GM12864 (cell line): ENCODE data around the gene MROH9.
"Not testable (repeated sequence)": the region's sequence is repeated elsewhere in the genome, so short reads cannot be mapped to it uniquely, and the experiment has no call there.

Experiments used
- DNase-seq: peaks from one replicate; pipeline ENCODE4 v3.0.0-alpha.2; 2011; ENCODE audit warnings: low read depth
- H3K4me3 ChIP-seq: 2 replicates; pipeline ENCODE4 v1.5.1; 2011; ENCODE audit warnings: mild to moderate bottlenecking, low read depth, low read length, control low read depth
- TF ChIP-seq, protein P1 (sequence below): IDR thresholded peaks from 2 replicates; pipeline ENCODE4 v1.5.1; 2011; ENCODE audit warnings: low read depth, mild to moderate bottlenecking, moderate library complexity, low read length, control low read depth, inconsistent platforms; ENCODE audit errors: missing control alignments

MROH9 gene

DNA sequence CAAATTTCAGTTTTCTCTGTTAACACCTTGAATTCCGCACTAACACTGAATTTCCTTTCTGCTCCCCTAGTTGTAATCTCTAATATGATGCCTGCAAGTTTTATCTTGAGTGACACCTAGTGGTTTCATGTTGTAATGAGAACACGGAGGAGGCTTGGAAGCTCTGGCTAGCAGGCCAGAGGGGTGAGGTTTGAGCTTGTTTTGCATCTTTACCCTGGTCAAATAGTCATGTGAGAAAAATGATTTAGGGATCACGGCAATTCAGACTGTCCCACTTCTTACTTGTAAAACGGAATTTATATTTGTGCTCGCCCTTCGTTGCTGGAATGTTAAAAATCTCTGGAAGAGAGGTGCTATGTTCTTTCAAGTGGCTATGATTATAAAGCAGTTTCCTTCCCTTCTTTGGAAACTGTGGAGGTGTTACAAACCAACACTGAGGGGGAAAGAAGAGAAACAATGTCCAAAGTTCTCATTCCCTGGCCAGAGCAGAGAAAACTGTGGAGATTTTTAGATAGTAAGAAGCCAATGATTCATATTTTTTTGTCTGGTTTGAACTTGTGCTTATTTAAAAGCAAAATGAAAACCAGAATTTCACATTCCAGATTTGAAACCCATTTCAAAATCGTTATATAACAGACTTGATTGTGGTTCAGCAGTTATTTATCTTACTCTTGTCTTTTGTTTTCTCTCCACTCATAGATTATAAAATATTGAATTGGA lies 5.3 kb upstream of the MROH9 start:
- DNase-seq = no peak
- TF ChIP-seq, protein P1, sequence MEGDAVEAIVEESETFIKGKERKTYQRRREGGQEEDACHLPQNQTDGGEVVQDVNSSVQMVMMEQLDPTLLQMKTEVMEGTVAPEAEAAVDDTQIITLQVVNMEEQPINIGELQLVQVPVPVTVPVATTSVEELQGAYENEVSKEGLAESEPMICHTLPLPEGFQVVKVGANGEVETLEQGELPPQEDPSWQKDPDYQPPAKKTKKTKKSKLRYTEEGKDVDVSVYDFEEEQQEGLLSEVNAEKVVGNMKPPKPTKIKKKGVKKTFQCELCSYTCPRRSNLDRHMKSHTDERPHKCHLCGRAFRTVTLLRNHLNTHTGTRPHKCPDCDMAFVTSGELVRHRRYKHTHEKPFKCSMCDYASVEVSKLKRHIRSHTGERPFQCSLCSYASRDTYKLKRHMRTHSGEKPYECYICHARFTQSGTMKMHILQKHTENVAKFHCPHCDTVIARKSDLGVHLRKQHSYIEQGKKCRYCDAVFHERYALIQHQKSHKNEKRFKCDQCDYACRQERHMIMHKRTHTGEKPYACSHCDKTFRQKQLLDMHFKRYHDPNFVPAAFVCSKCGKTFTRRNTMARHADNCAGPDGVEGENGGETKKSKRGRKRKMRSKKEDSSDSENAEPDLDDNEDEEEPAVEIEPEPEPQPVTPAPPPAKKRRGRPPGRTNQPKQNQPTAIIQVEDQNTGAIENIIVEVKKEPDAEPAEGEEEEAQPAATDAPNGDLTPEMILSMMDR = peak; percentile 71
- no peak overlapping the region for H3K4me3 ChIP-seq

DNA sequence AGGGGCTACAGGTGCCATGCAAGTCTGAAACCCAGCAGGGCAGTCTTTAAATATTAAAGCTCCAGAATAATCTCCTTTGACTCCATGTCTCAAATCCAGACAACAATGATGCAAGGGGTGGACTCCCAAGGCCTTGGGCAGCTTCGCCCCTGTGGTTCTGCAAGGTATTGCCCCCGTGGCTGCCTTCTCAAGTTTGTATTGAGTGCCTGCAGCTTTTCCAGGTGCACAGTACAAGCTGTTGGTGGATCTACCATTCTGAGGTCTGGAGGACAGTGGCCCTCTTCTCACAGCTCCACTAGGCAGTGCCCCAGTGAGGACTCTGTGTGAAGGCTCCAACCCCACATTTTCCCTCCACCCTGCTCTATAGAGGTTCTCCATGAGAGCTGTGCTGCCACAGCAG lies 3.7 kb upstream of the MROH9 start:
- no peak overlapping the region for H3K4me3 ChIP-seq
- TF ChIP-seq, protein P1 = no peak
- DNase-seq = no peak

DNA sequence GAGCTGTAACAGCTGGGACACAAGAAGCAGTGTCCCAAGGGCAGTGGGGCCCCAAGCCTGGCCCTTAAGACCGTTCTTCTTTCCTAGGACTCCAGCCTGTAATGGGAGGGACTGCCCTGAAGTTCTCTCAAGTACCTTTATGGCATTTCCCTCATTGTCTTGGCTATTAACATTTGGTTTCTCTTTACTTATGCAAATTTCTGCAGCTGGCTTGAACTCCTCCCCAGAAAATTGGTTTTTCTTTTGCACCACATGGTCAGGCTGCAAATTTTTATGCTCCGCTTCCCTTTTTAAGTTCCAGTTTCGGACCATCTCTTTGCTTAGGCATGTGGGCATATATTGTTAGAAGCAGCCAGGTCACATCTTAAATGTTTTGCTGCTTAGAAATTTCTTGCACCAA lies 3.1 kb upstream of the MROH9 start:
- no peak overlapping the region for H3K4me3 ChIP-seq
- DNase-seq = peak; percentile 44
- TF ChIP-seq, protein P1 = no peak

GRCh38 chr1:170938281-170938680 lies 2.9 kb downstream of the MROH9 start:
- TF ChIP-seq, protein P1 = no peak
- no peak for DNase-seq
- no peak overlapping the region for H3K4me3 ChIP-seq

GRCh38 chr1:170939476-170939875 lies 4.1 kb downstream of the MROH9 start:
- TF ChIP-seq, protein P1 = no peak
- no peak for DNase-seq
- no peak overlapping the region for H3K4me3 ChIP-seq

GRCh38 chr1:170951744-170952143 lies 16.4 kb downstream of the MROH9 start:
- not testable (repeated sequence) for H3K4me3 ChIP-seq, DNase-seq

- H3K4me3 ChIP-seq = no peak overlapping the region
- TF ChIP-seq, protein P1 = no peak
- DNase-seq = no peak
Observed at GRCh38 chr1:170959385-170959784, 24.1 kb downstream of the MROH9 start.
